Endothelial cell of umbilical vein (primary cell): ENCODE data around the gene RBM18. TPM values are rescaled to one million over a fixed set of nuclear protein-coding genes. Genes with fewer than 3 reads are reported as not detected.

ENCODE experiments used
- BruUV-seq: library from RNA; stranded (reverse); fragments of 400-500 nt; replicated peaks from 2 replicates; lab custom pipeline; 2021; lab: Mats Ljungman, UMichigan
- CTCF ChIA-PET: fragments of 300-600, 350-600 bp; sonication (Branson Sonifier 250); formaldehyde crosslinking; loops from one replicate; lab custom pipeline; 2021; ENCODE audit warnings: antibody characterized with exemption, inconsistent platforms; lab: Charles Lee
- POLR2A ChIA-PET: fragments of 300-600, 350-600 bp; sonication (Branson Sonifier 250); formaldehyde crosslinking; loops from one replicate; lab custom pipeline; 2021; ENCODE audit warnings: antibody characterized with exemption, inconsistent platforms; lab: Charles Lee
- DNase-seq: peaks from one replicate; pipeline ENCODE4 v3.0.0-alpha.2; 2011; ENCODE audit warnings: low read depth, low spot score
- FAIRE-seq: peaks from 2 replicates; lab custom pipeline; 2011; peaks lifted over from hg19 to GRCh38; lab: Jason Lieb, UNC
- H2AFZ ChIP-seq: 2 replicates; pipeline ENCODE4 v1.6.0; 2012; ENCODE audit warnings: low read depth, low read length, control low read depth, inconsistent platforms
- H3K27ac ChIP-seq: 2 replicates; pipeline ENCODE4 v1.5.1; 2011; ENCODE audit warnings: low read depth, mild to moderate bottlenecking, control low read depth, low read length, moderate library complexity; ENCODE audit not compliant: insufficient read depth
- H3K27me3 ChIP-seq, 2 experiments: 2 replicates each; pipeline versions ENCODE4 v1.6.0 to v1.6.1; 2011; ENCODE audit warnings: low read length in 2 of 2, mixed read lengths in 1 of 2; ENCODE audit not compliant: control insufficient read depth in 2 of 2, insufficient read depth in 2 of 2
- H3K36me3 ChIP-seq, 2 experiments: 2 replicates in 1 of 2; 3 replicates in 1 of 2; pipeline ENCODE4 v1.5.1; 2011; ENCODE audit warnings: low read length in 2 of 2, mild to moderate bottlenecking in 1 of 2, moderate library complexity in 1 of 2; ENCODE audit not compliant: control insufficient read depth in 2 of 2, insufficient read depth in 2 of 2; ENCODE audit errors: extremely low read depth in 1 of 2
- H3K4me1 ChIP-seq: 3 replicates; pipeline ENCODE4 v1.5.1; 2011; ENCODE audit warnings: mild to moderate bottlenecking, low read length; ENCODE audit not compliant: control insufficient read depth, insufficient read depth; ENCODE audit errors: extremely low read depth
- H3K4me2 ChIP-seq: 2 replicates; pipeline ENCODE4 v1.6.1; 2011; ENCODE audit warnings: low read length, control low read depth, mixed read lengths; ENCODE audit not compliant: insufficient read depth
- H3K4me3 ChIP-seq, 3 experiments: fragments of 200-600 bp in 1 of 3; sonication (generic), shearing (Covaris generic) in 1 of 3; replicated peaks in 1 of 3; 2 replicates each; pipeline ENCODE4 v1.5.1; 2011 to 2016; ENCODE audit warnings: control low read depth in 3 of 3, low read length in 3 of 3, mild to moderate bottlenecking in 2 of 3, inconsistent platforms in 1 of 3, low read depth in 1 of 3, moderate library complexity in 1 of 3; ENCODE audit not compliant: insufficient read depth in 1 of 3
- H3K79me2 ChIP-seq: 2 replicates; pipeline ENCODE4 v1.6.0; 2012; ENCODE audit warnings: low read length, inconsistent platforms; ENCODE audit not compliant: control insufficient read depth, insufficient read depth
- H3K9ac ChIP-seq: replicated peaks from 2 replicates; pipeline ENCODE3; 2011; ENCODE audit warnings: low read length, control low read depth; ENCODE audit not compliant: insufficient read depth; ENCODE audit errors: extremely low read depth
- H3K9me1 ChIP-seq: replicated peaks from 3 replicates; pipeline ENCODE4 v1.6.0; 2011; ENCODE audit warnings: mild to moderate bottlenecking, low read length; ENCODE audit not compliant: control insufficient read depth, insufficient read depth; ENCODE audit errors: extremely low read depth
- H3K9me3 ChIP-seq: replicated peaks from 2 replicates; pipeline ENCODE4 v1.5.1; 2012; ENCODE audit warnings: low read length, inconsistent platforms; ENCODE audit not compliant: control insufficient read depth, insufficient read depth
- H4K20me1 ChIP-seq: replicated peaks from 2 replicates; pipeline ENCODE3; 2011; ENCODE audit warnings: mild to moderate bottlenecking, low read length; ENCODE audit not compliant: control insufficient read depth, insufficient read depth; ENCODE audit errors: extremely low read depth
- CTCF ChIP-seq, 2 donors: IDR thresholded peaks; 1 replicate in 1 of 2; 2 replicates in 1 of 2; pipeline ENCODE4 v1.5.1; 2011; ENCODE audit warnings: low read length in 2 of 2, mild to moderate bottlenecking in 2 of 2, moderate library complexity in 2 of 2, control low read depth in 1 of 2, inconsistent platforms in 1 of 2, low read depth in 1 of 2; ENCODE audit not compliant: insufficient read depth in 1 of 2; ENCODE audit errors: extremely low read depth in 1 of 2
- EZH2 ChIP-seq: IDR thresholded peaks from 2 replicates; pipeline ENCODE4 v1.6.1; 2012; ENCODE audit warnings: borderline replicate concordance, low read depth, mild to moderate bottlenecking, moderate library complexity, low read length, inconsistent platforms; ENCODE audit not compliant: severe bottlenecking
- FOS ChIP-seq: IDR thresholded peaks from 2 replicates; pipeline ENCODE4 v1.6.1; 2011; ENCODE audit warnings: mild to moderate bottlenecking, low read length, moderate library complexity, borderline replicate concordance; ENCODE audit not compliant: insufficient read depth
- GATA2 ChIP-seq: IDR thresholded peaks from 2 replicates; pipeline ENCODE4 v1.7.0; 2011; ENCODE audit warnings: low read depth, mild to moderate bottlenecking, moderate library complexity, mixed read lengths, low read length; ENCODE audit not compliant: insufficient read length, insufficient read depth
- JUN ChIP-seq: IDR thresholded peaks from 2 replicates; pipeline ENCODE4 v1.6.1; 2011; ENCODE audit warnings: borderline replicate concordance, low read depth; ENCODE audit not compliant: insufficient read length, insufficient read depth
- MAX ChIP-seq: IDR thresholded peaks from 2 replicates; pipeline ENCODE4 v1.6.1; 2011; ENCODE audit not compliant: insufficient read depth, insufficient read length
- MYC ChIP-seq: IDR thresholded peaks from one replicate; pipeline ENCODE4 v1.6.1; 2011; ENCODE audit warnings: mild to moderate bottlenecking, low read depth, low read length
- POLR2A ChIP-seq: IDR thresholded peaks from 2 replicates; pipeline ENCODE4 v1.6.1; 2012; ENCODE audit warnings: low read depth, mild to moderate bottlenecking, control low read depth, low read length
- POLR2AphosphoS5 ChIP-seq: IDR thresholded peaks from 2 replicates; pipeline ENCODE4 v1.6.1; 2012; ENCODE audit warnings: low read depth, mild to moderate bottlenecking, control low read depth, low read length, moderate library complexity; ENCODE audit not compliant: insufficient read depth
- dilution Hi-C: fragments of 300-500 bp; cut with MboI; formaldehyde crosslinking; loops from one replicate; pipeline ENCODE4 v1.15.0; 2019; ENCODE audit warnings: low sequenced_read_pairs; ENCODE audit not compliant: extremely low pct_ligation_motif_present
- intact Hi-C: fragments of 100-400 bp; cut with micrococcal nuclease; formaldehyde crosslinking; loops from one replicate; pipeline ENCODE4 v1.10.0; 2022
- polyA plus RNA-seq, 4 experiments: library from polyadenylated mRNA; depleted of rRNA in 3 of 4; stranded (reverse) in 3 of 4; unstranded in 1 of 4; fragments of >200 nt; gene quantifications; 2 replicates each; pipeline versions ENCODE4 v1.2.1 to v1.2.3, GENCODE V29; 2011 to 2012; ENCODE audit warnings: missing spikeins in 1 of 4
- total RNA-seq: library from RNA; stranded (reverse); gene quantifications from 2 replicates; pipeline ENCODE4 v1.2.3, GENCODE V29; 2021

RBM18 gene
- total and polyA plus RNA-seq, 2 donors (not counting 3 experiments of a cell fraction or from before 2014, with no cell fraction given) = 7.9 to 26.9 TPM

GRCh38 chr9:122206118-122207046 lies 58.3 kb downstream of the RBM18 start:
- Histone ChIP-seq H3K9ac (no peak overlapping the region), H4K20me1 (no peaks in the 10 kb centered on the region), H3K79me2 (no peaks in the 10 kb centered on the region), H3K27ac (no peak overlapping the region), H3K4me2 (no peak overlapping the region), H3K4me1 (no peaks in the 10 kb centered on the region), H2AFZ (no peak overlapping the region), H3K27me3 (peaks cover 0 to 8% of the 10 kb centered on the region in 2 experiments), H3K9me3 (no peaks in the 10 kb centered on the region), H3K36me3 (no peaks in the 10 kb centered on the region), H3K4me3 (no peak overlapping the region), H3K9me1 (no peaks in the 10 kb centered on the region)
- ChIA-PET POLR2A (no interaction called here), CTCF (interaction anchor here (0.5 to 1.2 kb wide), 4 partner anchors 18 to 144 kb away, joined by 3 read pairs; no protein-coding TSS in a partner anchor)
- intact Hi-C loops = no loop called here
- BruUV-seq = no TSS peak
- DNase-seq (no peak), FAIRE-seq (no peak)
- TF ChIP-seq FOS = no peak
- no peak for TF ChIP-seq GATA2
- TF ChIP-seq MAX = no peak
- TF ChIP-seq POLR2AphosphoS5 = no peak
- no peak for TF ChIP-seq POLR2A
- TF ChIP-seq EZH2 = no peak
- TF ChIP-seq CTCF (IDR thresholded peaks at IDR 0.05; ENCODE audit: extremely low read depth in 1 of 2, insufficient read depth in 1 of 2, low read depth in 1 of 2, low read length in 2 of 2) = no peak
- TF ChIP-seq JUN = no peak
- TF ChIP-seq MYC = no peak
- dilution Hi-C loops = no loop called here
